ENCODE measurements around the gene MTCP1. TPM values are rescaled to one million over a fixed set of nuclear protein-coding genes. Genes with fewer than 3 reads are reported as not detected.
A peak's percentile ranks its signal among the peaks of the same experiment; 100 is the strongest.

The MTCP1 gene
- total and polyA plus RNA-seq, 9 donors = 0.36 to 29.0 (median 27.3) TPM

- H3K9me3 ChIP-seq = no peaks in the 10 kb centered on the region
- no peaks in the 10 kb centered on the region for H3K27me3 ChIP-seq
- no peaks in the 10 kb centered on the region for H3K4me1 ChIP-seq (ENCODE audit: insufficient read depth)
- H3K27ac ChIP-seq = no peak overlapping the region
- TF ChIP-seq CTCF (IDR thresholded peaks at IDR 0.05) (no peak), EP300 (IDR thresholded peaks at IDR 0.05) (no peak), POLR2A (IDR thresholded peaks at IDR 0.05) (no peak)
- no peak for DNase-seq
- no peak overlapping the region for H3K4me3 ChIP-seq
- intact Hi-C loops (cut with DNase I) = no loop called here
- H3K36me3 ChIP-seq = no peaks in the 10 kb centered on the region
Observed at GRCh38 chrX:155108427-155108826, 37.5 kb upstream of the MTCP1 start.

GRCh38 chrX:155105919-155106318, 35.0 kb upstream of the MTCP1 start:
- WGBS, 3 donors = 80 to 83% (median 80%) methylated on average over 2 of the region's 2 CpGs
- Histone ChIP-seq H3K9me3 (no peaks in the 10 kb centered on the region), H3K36me3 (no peaks in the 10 kb centered on the region), H3K27ac (no peak overlapping the region), H3K4me1 (ENCODE audit: insufficient read depth) (no peaks in the 10 kb centered on the region), H3K27me3 (no peaks in the 10 kb centered on the region), H3K4me3 (no peak overlapping the region)
- TF ChIP-seq POLR2A (IDR thresholded peaks at IDR 0.05) = no peak
- TF ChIP-seq EP300 (IDR thresholded peaks at IDR 0.05) = no peak
- no peak for TF ChIP-seq CTCF (IDR thresholded peaks at IDR 0.05)
- no peak for DNase-seq
- intact Hi-C loops (cut with DNase I) = no loop called here

- no peaks in the 10 kb centered on the region for H3K36me3 ChIP-seq
- H3K4me1 ChIP-seq (ENCODE audit: insufficient read depth) = no peaks in the 10 kb centered on the region
- no peak for DNase-seq
- peak in 1 of 3 donors; percentile 52 for TF ChIP-seq CTCF (IDR thresholded peaks at IDR 0.05)
- TF ChIP-seq POLR2A (IDR thresholded peaks at IDR 0.05) = no peak
- no peak for TF ChIP-seq EP300 (IDR thresholded peaks at IDR 0.05)
- 25 to 30% (median 30%) methylated on average over 4 of the region's 4 CpGs for WGBS, 3 donors
- intact Hi-C loops (cut with DNase I) = no loop called here
- no peak overlapping the region for H3K4me3 ChIP-seq
- no peaks in the 10 kb centered on the region for H3K9me3 ChIP-seq
- no peaks in the 10 kb centered on the region for H3K27me3 ChIP-seq
- H3K27ac ChIP-seq = no peak overlapping the region
Observed at GRCh38 chrX:155094468-155095061, 23.6 kb upstream of the MTCP1 start.

- Histone ChIP-seq H3K36me3 (no peaks in the 10 kb centered on the region), H3K27ac (no peak overlapping the region), H3K4me3 (no peak overlapping the region), H3K9me3 (no peaks in the 10 kb centered on the region), H3K27me3 (no peaks in the 10 kb centered on the region), H3K4me1 (ENCODE audit: insufficient read depth) (no peaks in the 10 kb centered on the region)
- DNase-seq = no peak
- TF ChIP-seq EP300 (IDR thresholded peaks at IDR 0.05) = no peak
- TF ChIP-seq CTCF (IDR thresholded peaks at IDR 0.05) = no peak
- no peak for TF ChIP-seq POLR2A (IDR thresholded peaks at IDR 0.05)
- 86 to 89% (median 87%) methylated on average over 26 of the region's 26 CpGs for WGBS, 3 donors
- intact Hi-C loops (cut with DNase I) = no loop called here
Observed at GRCh38 chrX:155086961-155087735, 16.2 kb upstream of the MTCP1 start.

Data from ovary (tissue), 9 donors.